Glutamatergic neuron (in vitro differentiated cells): Measurements from ENCODE around the gene AGTRAP. TPM values are rescaled to one million over a fixed set of nuclear protein-coding genes. Genes with fewer than 3 reads are reported as not detected.

Experiments used
- DNase-seq: peaks from one replicate; pipeline ENCODE4 v3.0.0; 2022
- H3K27ac Mint-ChIP-seq: one replicate; pipeline ENCODE4 v1.8.0; 2020; ENCODE audit warnings: mild to moderate bottlenecking, mixed read lengths, inconsistent platforms; ENCODE audit not compliant: unreplicated experiment
- H3K27me3 Mint-ChIP-seq: one replicate; pipeline ENCODE4 v1.8.0; 2020; ENCODE audit warnings: mild to moderate bottlenecking, moderate library complexity, mixed read lengths, inconsistent platforms; ENCODE audit not compliant: unreplicated experiment
- H3K36me3 Mint-ChIP-seq: one replicate; pipeline ENCODE4 v1.8.0; 2020; ENCODE audit warnings: mild to moderate bottlenecking, mixed read lengths, inconsistent platforms; ENCODE audit not compliant: unreplicated experiment
- H3K4me1 Mint-ChIP-seq: one replicate; pipeline ENCODE4 v1.8.0; 2020; ENCODE audit warnings: mild to moderate bottlenecking, low read depth, mixed read lengths, inconsistent platforms; ENCODE audit not compliant: unreplicated experiment
- H3K4me3 Mint-ChIP-seq: one replicate; pipeline ENCODE4 v1.8.0; 2020; ENCODE audit warnings: mild to moderate bottlenecking, mixed read lengths, inconsistent platforms; ENCODE audit not compliant: unreplicated experiment
- H3K9me3 Mint-ChIP-seq: one replicate; pipeline ENCODE4 v1.8.0; 2020; ENCODE audit warnings: mild to moderate bottlenecking, moderate library complexity, mixed read lengths, inconsistent platforms; ENCODE audit not compliant: unreplicated experiment
- total RNA-seq: library from RNA; stranded (reverse); fragmentation: NEBNext Ultra II Directional; extraction: Animal tissue kit (Norgen Biotek cat#: 25700); gene quantifications from one replicate; pipeline ENCODE4 v1.2.1, GENCODE V29; 2021; ENCODE audit not compliant: unreplicated experiment
- TF ChIP-seq, protein P1 (sequence below): fragments of 200-600 bp; sonication (generic); IDR thresholded peaks from one replicate; pipeline ENCODE4 v1.5.0; 2021; ENCODE audit not compliant: partially characterized antibody, unreplicated experiment

Gene AGTRAP
- total RNA-seq, 1 donor from 2014 or later, result 6.1 TPM

DNA sequence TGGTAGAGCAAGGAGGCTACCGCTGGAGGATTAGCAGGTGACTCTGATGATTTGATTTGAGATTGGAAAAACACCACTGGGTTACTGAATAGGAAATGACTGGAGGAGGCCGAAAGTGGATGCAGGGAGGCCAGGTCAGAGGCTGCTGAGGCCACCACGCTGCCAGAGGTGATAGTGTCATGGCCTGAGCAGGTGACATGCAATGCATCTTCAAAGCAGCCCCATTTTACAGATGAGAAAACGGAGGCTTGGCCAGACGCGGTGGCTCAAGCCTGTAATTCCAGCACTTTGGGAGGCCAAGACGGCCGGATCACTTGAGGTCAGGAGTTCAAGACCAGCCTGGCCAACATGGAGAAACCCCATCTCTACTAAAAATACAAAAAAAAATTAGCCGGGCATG lies 38.8 kb downstream of the AGTRAP start:
- no peaks in the 10 kb centered on the region for H3K4me1 Mint-ChIP-seq
- no peaks in the 10 kb centered on the region for H3K36me3 Mint-ChIP-seq
- H3K4me3 Mint-ChIP-seq, result no peak overlapping the region
- no peak overlapping the region for H3K27ac Mint-ChIP-seq
- peaks cover 2% of the 10 kb centered on the region for H3K27me3 Mint-ChIP-seq
- TF ChIP-seq, protein P1, sequence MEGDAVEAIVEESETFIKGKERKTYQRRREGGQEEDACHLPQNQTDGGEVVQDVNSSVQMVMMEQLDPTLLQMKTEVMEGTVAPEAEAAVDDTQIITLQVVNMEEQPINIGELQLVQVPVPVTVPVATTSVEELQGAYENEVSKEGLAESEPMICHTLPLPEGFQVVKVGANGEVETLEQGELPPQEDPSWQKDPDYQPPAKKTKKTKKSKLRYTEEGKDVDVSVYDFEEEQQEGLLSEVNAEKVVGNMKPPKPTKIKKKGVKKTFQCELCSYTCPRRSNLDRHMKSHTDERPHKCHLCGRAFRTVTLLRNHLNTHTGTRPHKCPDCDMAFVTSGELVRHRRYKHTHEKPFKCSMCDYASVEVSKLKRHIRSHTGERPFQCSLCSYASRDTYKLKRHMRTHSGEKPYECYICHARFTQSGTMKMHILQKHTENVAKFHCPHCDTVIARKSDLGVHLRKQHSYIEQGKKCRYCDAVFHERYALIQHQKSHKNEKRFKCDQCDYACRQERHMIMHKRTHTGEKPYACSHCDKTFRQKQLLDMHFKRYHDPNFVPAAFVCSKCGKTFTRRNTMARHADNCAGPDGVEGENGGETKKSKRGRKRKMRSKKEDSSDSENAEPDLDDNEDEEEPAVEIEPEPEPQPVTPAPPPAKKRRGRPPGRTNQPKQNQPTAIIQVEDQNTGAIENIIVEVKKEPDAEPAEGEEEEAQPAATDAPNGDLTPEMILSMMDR, result no peak
- peaks cover 3% of the 10 kb centered on the region for H3K9me3 Mint-ChIP-seq
- no peak for DNase-seq

GRCh38 chr1:11777658-11778322 lies 41.9 kb downstream of the AGTRAP start:
- Mint-ChIP-seq H3K4me1 (no peaks in the 10 kb centered on the region), H3K27ac (no peak overlapping the region), H3K36me3 (no peaks in the 10 kb centered on the region), H3K4me3 (no peak overlapping the region), H3K9me3 (peaks cover 2% of the 10 kb centered on the region), H3K27me3 (peaks cover 2% of the 10 kb centered on the region)
- DNase-seq, result no peak
- TF ChIP-seq, protein P1, result no peak

- Mint-ChIP-seq H3K4me1 (no peaks in the 10 kb centered on the region), H3K9me3 (peaks cover 2% of the 10 kb centered on the region), H3K27me3 (peaks cover 2% of the 10 kb centered on the region), H3K36me3 (no peaks in the 10 kb centered on the region), H3K27ac (no peak overlapping the region), H3K4me3 (no peak overlapping the region)
- TF ChIP-seq, protein P1, result no peak
- DNase-seq, result no peak
These were observed 42.4 kb downstream of the AGTRAP start for GRCh38 chr1:11778336-11778735.

GRCh38 chr1:11778844-11779623 lies 43.1 kb downstream of the AGTRAP start:
- H3K27ac Mint-ChIP-seq, result no peak overlapping the region
- no peak for DNase-seq
- H3K9me3 Mint-ChIP-seq, result peaks cover 2% of the 10 kb centered on the region
- H3K27me3 Mint-ChIP-seq, result peaks cover 2% of the 10 kb centered on the region
- H3K4me1 Mint-ChIP-seq, result no peaks in the 10 kb centered on the region
- TF ChIP-seq, protein P1, result no peak
- H3K4me3 Mint-ChIP-seq, result no peak overlapping the region
- no peaks in the 10 kb centered on the region for H3K36me3 Mint-ChIP-seq
